Psoas muscle (tissue), 8 donors: ENCODE data around the gene PXK. TPM values are rescaled to one million over a fixed set of nuclear protein-coding genes. Genes with fewer than 3 reads are reported as not detected.

ENCODE experiments used
- ATAC-seq, 4 donors: fragments of 200-7000 bp; cut with Tn5 transposase; one replicate each; pipeline ENCODE4 v1.9.1; 2020; ENCODE audit warnings: moderate library complexity in 3 of 4, mild to moderate bottlenecking in 2 of 4
- DNase-seq, 2 donors: peaks; one replicate each; pipeline ENCODE4 v3.0.0-alpha.2; 2020
- H3K27ac ChIP-seq: fragments of 200-600 bp; one replicate; pipeline ENCODE4 v1.8.0; 2022
- H3K27me3 ChIP-seq, 3 donors: fragments of 200-600 bp in 1 of 3; one replicate each; pipeline versions ENCODE4 v1.6.1 to v1.8.0; 2013 to 2022; ENCODE audit warnings: low read length in 2 of 3, mild to moderate bottlenecking in 2 of 3, moderate library complexity in 1 of 3; ENCODE audit not compliant: insufficient read depth in 3 of 3
- H3K36me3 ChIP-seq, 2 donors: fragments of 200-600 bp in 1 of 2; one replicate each; pipeline versions ENCODE4 v1.6.1 to v1.8.0; 2013 to 2022; ENCODE audit warnings: low read depth in 1 of 2, mild to moderate bottlenecking in 1 of 2, moderate library complexity in 1 of 2; ENCODE audit not compliant: insufficient read depth in 1 of 2
- H3K4me1 ChIP-seq: fragments of 200-600 bp; one replicate; pipeline ENCODE4 v1.8.0; 2022
- H3K4me3 ChIP-seq: fragments of 200-600 bp; one replicate; pipeline ENCODE4 v1.8.0; 2022; ENCODE audit warnings: mild to moderate bottlenecking
- H3K9me3 ChIP-seq: fragments of 200-600 bp; one replicate; pipeline ENCODE4 v1.8.0; 2022
- WGBS, 3 donors: extraction: QIAGEN DNeasy Blood & Tissue Kit; methylation state at CpG; one replicate each; pipeline versions ENCODE4 v1.1.6 to v1.1.7; 2013; 5-methylcytosine and 5-hydroxymethylcytosine counted together
- intact Hi-C, 2 donors: fragments of 100-400 bp; cut with DNase I; formaldehyde crosslinking; loops; one replicate each; pipeline versions ENCODE4 v1.11.0 to v1.14.2; 2022
- polyA plus RNA-seq, 3 donors: library from polyadenylated mRNA; stranded (reverse); fragments of 200-250 nt; gene quantifications; one replicate each; pipeline ENCODE4 v1.2.3, GENCODE V29; 2013
- total RNA-seq, 4 donors: library from RNA; stranded (reverse); fragmentation: NEBNext Ultra II Directional in 2 of 4; extraction: Animal tissue kit (Norgen Biotek cat#: 25700) in 2 of 4; gene quantifications; one replicate each; pipeline versions ENCODE4 v1.2.1 to v1.2.4, GENCODE V29; 2021 to 2023
- TF ChIP-seq, protein P1 (sequence below): fragments of 200-600 bp; IDR thresholded peaks from one replicate; pipeline ENCODE4 v1.8.0; 2022; ENCODE audit warnings: antibody characterized with exemption
- donor health status: healthy with polysubstance abuse.
- donor health status: DM: no; HTN: no; CAD: no; lungs with moderate emphysema.
- donor health status: Bipolar disorder and iron deficiency.
- donor health status: healthy.
- donor health status: DM: yes; HTN: yes; CAD: no.
- donor health status: DM: no; HTN: no; CAD: no.
- donor health status: DM: no; HTN: no; CAD: no.
- donor health status: DM: yes; HTN: yes; CAD: no.

Gene PXK
- total and polyA plus RNA-seq, 7 donors = 3.4 to 17.5 (median 15.5) TPM

DNA sequence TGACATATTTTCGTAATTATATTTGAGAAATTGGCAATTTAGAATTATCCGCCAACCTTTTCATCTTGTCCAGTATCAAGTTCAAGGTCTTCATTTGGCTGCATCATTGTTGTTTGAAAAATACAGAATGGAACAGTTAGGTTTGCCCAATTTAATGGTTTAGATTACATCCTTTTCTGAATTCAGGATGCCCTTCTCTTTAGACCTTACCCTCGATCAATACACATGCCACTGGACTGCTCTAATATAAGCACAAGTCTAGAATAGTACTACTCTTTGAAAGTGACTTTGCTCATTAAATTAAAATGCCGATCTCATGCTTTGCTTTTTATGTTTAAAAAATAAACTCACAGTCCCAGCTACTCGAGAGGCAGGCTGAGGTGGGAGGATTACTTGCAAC is 44.5 kb downstream of the PXK start:
- no peaks in the 10 kb centered on the region for H3K9me3 ChIP-seq
- DNase-seq = no peak
- intact Hi-C loops = no loop called here
- 93 to 94% (median 94%) methylated on average over 5 of the region's 5 CpGs for whole genome bisulfite sequencing, 3 donors
- TF ChIP-seq, protein P1, sequence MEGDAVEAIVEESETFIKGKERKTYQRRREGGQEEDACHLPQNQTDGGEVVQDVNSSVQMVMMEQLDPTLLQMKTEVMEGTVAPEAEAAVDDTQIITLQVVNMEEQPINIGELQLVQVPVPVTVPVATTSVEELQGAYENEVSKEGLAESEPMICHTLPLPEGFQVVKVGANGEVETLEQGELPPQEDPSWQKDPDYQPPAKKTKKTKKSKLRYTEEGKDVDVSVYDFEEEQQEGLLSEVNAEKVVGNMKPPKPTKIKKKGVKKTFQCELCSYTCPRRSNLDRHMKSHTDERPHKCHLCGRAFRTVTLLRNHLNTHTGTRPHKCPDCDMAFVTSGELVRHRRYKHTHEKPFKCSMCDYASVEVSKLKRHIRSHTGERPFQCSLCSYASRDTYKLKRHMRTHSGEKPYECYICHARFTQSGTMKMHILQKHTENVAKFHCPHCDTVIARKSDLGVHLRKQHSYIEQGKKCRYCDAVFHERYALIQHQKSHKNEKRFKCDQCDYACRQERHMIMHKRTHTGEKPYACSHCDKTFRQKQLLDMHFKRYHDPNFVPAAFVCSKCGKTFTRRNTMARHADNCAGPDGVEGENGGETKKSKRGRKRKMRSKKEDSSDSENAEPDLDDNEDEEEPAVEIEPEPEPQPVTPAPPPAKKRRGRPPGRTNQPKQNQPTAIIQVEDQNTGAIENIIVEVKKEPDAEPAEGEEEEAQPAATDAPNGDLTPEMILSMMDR = no peak
- H3K27me3 ChIP-seq = no peaks in the 10 kb centered on the region
- H3K4me1 ChIP-seq = no peaks in the 10 kb centered on the region
- no peak for ATAC-seq
- no peak overlapping the region for H3K27ac ChIP-seq
- no peak overlapping the region for H3K4me3 ChIP-seq
- no peaks in the 10 kb centered on the region for H3K36me3 ChIP-seq

DNA sequence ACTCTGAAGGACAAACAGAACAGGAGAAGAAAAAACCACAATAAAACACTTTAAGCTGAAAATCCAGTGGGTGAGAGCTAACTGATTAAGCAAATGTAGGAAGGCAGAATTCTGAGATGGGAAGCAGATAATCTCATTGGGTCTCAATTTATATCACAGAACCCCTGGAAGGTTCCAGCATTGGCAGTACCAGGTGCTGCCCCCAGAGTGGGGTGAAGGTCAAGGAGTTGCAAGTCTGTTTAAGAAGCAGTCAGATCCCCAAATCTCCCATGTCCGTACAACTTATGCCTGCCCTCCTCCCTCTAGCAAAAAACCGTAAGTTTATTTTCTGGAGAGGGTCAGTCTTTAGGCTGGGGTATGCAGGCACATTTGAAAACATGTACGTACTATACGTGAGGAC is 45.1 kb downstream of the PXK start:
- H3K4me1 ChIP-seq = no peaks in the 10 kb centered on the region
- peaks cover 0 to 4% of the 10 kb centered on the region in 2 donors for H3K36me3 ChIP-seq
- no peak for DNase-seq
- 77 to 90% (median 89%) methylated on average over 4 of the region's 4 CpGs for WGBS, 3 donors
- TF ChIP-seq, protein P1 = no peak
- intact Hi-C loops = no loop called here
- H3K27ac ChIP-seq = no peak overlapping the region
- ATAC-seq = no peak
- no peaks in the 10 kb centered on the region for H3K9me3 ChIP-seq
- no peak overlapping the region for H3K4me3 ChIP-seq
- no peaks in the 10 kb centered on the region for H3K27me3 ChIP-seq

DNA sequence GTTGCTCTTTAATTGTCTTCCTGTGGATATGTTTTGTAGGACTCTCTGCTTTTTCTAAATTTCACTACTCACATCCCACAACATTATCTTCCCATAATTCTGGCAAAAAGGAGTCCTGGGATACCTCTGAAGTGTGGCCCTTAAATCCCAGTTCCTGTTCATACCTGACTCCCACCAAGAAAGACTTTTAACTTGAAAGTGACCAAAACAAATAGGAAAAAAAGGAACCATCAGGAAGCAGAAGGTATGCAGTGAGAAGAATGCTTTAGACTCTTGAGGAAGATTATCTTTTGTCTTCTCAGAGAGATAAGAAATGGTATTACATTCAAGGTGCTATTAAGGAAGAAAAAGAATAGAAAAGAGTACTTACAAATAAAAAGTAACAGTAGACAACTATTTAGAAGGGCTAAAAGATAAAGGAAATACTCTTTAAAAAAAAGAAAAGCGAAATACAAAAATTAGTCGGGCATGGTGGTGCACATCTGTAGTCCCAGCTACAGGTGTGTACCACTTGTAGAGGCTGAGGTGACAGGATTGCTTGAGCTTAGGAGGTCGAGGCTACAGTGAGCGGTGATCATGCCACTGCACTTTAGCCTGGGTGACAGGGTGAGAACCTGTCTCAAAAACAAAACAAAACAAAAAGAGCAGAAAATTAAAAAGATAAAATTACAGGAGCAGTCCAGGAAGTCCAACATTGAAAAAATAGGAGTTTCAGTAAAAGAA is 46.8 kb downstream of the PXK start:
- H3K4me3 ChIP-seq = no peak overlapping the region
- no peaks in the 10 kb centered on the region for H3K4me1 ChIP-seq
- no peaks in the 10 kb centered on the region for H3K9me3 ChIP-seq
- no peak overlapping the region for H3K27ac ChIP-seq
- H3K36me3 ChIP-seq = peaks cover 0 to 8% of the 10 kb centered on the region in 2 donors
- TF ChIP-seq, protein P1 = no peak
- H3K27me3 ChIP-seq = no peaks in the 10 kb centered on the region
- 90 to 95% (median 92%) methylated on average over 4 of the region's 4 CpGs for WGBS, 3 donors
- intact Hi-C loops = no loop called here
- ATAC-seq (no peak), DNase-seq (no peak)

DNA sequence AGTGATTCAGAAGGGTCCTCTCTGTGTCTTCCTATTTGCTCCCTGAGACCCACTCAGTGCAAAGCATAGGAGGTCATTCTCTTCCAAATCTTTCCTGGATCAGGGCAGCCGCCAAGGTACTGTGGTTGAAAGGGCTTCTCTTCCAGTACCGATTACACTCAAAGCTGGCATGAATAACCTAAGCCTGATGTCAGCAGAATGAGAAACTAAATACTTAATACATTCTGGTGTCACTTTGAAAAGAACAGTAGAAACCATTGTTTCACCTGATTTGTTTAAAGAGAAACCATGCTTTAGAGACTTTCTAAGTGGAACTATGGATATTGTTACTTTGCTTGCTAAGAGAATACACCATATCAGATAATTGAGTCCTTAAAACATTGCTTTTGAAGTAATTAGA is 50.8 kb downstream of the PXK start:
- no peaks in the 10 kb centered on the region for H3K9me3 ChIP-seq
- peaks cover 0 to 15% of the 10 kb centered on the region in 2 donors for H3K36me3 ChIP-seq
- ATAC-seq (peak in 3 of 4 donors; percentile 29 to 50 (median 38)), DNase-seq (no peak)
- no peak overlapping the region for H3K4me3 ChIP-seq
- no peaks in the 10 kb centered on the region for H3K27me3 ChIP-seq
- peak overlapping the region; percentile 48 for H3K27ac ChIP-seq
- TF ChIP-seq, protein P1 = no peak
- no peaks in the 10 kb centered on the region for H3K4me1 ChIP-seq
- 43 to 60% (median 45%) methylated on average over 2 of the region's 2 CpGs for WGBS, 3 donors
- intact Hi-C loops = no loop called here

DNA sequence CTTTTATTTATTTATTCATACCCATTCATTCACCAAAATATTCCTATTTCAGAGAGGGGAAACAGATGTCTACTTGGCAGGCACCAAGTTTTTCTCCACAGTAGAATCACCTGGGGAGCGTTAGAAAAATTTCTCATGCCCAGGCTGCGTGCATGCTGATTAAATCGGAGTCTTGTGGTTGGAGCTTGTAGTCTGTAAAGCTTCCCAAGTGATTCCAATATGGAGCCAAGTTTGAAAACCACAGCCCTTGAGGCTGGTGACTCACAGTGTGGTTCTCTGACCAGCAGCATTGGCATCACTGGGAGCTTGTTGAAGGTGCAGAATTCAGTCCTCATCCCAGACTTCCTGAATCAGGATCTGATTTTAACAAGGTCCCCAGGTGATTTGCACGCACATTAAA is 51.2 kb downstream of the PXK start:
- H3K4me3 ChIP-seq = no peak overlapping the region
- peak in 1 of 2 donors; percentile 29 for DNase-seq
- peaks cover 0 to 15% of the 10 kb centered on the region in 2 donors for H3K36me3 ChIP-seq
- WGBS, 3 donors = 56 to 69% (median 57%) methylated on average over 4 of the region's 4 CpGs
- H3K4me1 ChIP-seq = peaks cover 3% of the 10 kb centered on the region
- H3K9me3 ChIP-seq = no peaks in the 10 kb centered on the region
- peak overlapping the region; percentile 48 for H3K27ac ChIP-seq
- ATAC-seq = peak; percentile 71 to 93 (median 88)
- H3K27me3 ChIP-seq = no peaks in the 10 kb centered on the region
- intact Hi-C loops = no loop called here
- TF ChIP-seq, protein P1 = no peak
